GM12873 (cell line): ENCODE data around the gene LUC7L2.

Experiments used
- TF ChIP-seq, protein P1 (sequence below): IDR thresholded peaks from 2 replicates; pipeline ENCODE4 v1.5.1; 2012; ENCODE audit warnings: low read depth, mild to moderate bottlenecking, moderate library complexity, low read length, control low read depth; ENCODE audit not compliant: insufficient read depth; ENCODE audit errors: missing control alignments

LUC7L2 gene

DNA sequence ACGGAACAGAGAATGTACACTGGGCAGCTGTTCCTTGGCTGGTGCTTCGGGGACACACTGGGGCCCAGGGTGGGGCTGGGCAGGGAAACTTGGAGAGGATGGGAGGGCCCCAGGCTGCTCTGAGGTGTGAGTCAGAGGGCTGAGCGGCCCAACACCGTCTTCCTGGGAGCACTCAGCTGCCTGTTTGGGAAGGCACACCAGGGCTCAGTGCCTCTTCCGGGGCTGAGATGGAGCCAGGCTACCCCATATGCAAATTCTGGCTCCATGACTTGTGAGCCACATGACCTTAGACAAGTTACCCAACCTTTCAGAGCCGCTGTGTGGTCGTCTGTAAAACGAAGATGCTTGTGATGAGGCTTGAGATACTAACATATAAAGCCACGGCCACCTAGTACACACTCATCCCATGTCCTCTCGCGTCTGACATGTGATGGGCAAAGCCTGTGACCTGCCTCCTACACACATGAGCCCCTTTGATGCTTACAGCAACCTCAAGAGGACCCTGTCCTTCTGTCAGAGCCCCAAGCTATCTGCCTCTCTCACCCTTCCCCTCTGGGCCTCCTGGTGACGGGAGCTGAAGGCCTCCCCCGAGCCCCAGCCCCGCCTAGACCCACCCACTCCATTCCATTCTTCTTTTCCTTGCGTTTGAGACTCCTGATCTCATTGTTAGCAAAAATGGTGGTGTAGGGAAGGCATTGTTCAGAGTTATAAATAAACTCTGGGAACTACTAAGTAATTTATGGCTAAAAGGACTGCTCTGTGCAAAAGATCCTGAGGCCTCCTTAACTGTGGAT, 97.7 kb downstream of the LUC7L2 start:
- TF ChIP-seq, protein P1, sequence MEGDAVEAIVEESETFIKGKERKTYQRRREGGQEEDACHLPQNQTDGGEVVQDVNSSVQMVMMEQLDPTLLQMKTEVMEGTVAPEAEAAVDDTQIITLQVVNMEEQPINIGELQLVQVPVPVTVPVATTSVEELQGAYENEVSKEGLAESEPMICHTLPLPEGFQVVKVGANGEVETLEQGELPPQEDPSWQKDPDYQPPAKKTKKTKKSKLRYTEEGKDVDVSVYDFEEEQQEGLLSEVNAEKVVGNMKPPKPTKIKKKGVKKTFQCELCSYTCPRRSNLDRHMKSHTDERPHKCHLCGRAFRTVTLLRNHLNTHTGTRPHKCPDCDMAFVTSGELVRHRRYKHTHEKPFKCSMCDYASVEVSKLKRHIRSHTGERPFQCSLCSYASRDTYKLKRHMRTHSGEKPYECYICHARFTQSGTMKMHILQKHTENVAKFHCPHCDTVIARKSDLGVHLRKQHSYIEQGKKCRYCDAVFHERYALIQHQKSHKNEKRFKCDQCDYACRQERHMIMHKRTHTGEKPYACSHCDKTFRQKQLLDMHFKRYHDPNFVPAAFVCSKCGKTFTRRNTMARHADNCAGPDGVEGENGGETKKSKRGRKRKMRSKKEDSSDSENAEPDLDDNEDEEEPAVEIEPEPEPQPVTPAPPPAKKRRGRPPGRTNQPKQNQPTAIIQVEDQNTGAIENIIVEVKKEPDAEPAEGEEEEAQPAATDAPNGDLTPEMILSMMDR, result no peak

DNA sequence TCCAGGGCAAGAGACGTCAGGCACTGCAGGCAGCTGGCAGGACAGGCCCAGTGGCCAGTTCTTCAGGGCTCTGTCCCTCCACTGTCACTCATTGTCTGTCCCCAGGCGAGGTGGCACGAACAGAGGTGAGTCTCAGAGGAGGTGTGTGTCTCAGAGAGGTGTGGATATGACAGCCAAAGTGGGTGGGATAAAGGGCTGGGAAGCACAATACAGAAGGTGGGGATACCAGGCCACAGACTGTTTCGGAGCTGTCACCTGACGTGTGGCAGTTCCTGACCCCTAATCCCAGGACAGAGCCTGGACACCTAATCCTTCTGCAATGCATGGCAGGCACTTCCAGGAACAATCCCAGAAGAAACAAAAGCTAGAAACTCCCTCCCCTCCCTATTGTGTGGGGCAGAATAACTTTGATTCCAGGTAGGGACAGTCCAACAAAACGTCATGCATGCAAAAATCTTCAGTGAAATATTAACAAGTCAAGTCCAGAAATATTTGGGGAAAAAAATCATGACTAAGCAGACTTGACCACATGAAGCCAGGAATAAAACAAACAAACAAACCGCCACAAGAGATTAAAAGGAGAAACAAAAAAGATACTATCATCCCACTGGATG, 112.2 kb downstream of the LUC7L2 start:
- TF ChIP-seq, protein P1, result no peak
